ENCODE data around the gene CACNA1B.

The CACNA1B gene

GRCh38 chr9:138020120-138020794 lies 142.7 kb downstream of the CACNA1B start:
- DNase-seq, result no peak

GRCh38 chr9:138020795-138021182 lies 143.2 kb downstream of the CACNA1B start:
- no peak for DNase-seq

- DNase-seq, result no peak
These were observed 143.9 kb downstream of the CACNA1B start for GRCh38 chr9:138021251-138022056.

GRCh38 chr9:138022121-138022741 lies 144.6 kb downstream of the CACNA1B start:
- DNase-seq, result no peak

- DNase-seq, result no peak
These were observed 145.3 kb downstream of the CACNA1B start for GRCh38 chr9:138022756-138023393.

- DNase-seq, result no peak
These were observed 146.0 kb downstream of the CACNA1B start for GRCh38 chr9:138023394-138024124.

- DNase-seq, result no peak
These were observed 146.5 kb downstream of the CACNA1B start for GRCh38 chr9:138024131-138024530.

- no peak for DNase-seq
These were observed 147.3 kb downstream of the CACNA1B start for GRCh38 chr9:138024831-138025291.

- no peak for DNase-seq
These were observed 147.8 kb downstream of the CACNA1B start for GRCh38 chr9:138025417-138025816.

- no peak for DNase-seq
These were observed 148.3 kb downstream of the CACNA1B start for GRCh38 chr9:138025908-138026307.

GRCh38 chr9:138028596-138028995 lies 151.0 kb downstream of the CACNA1B start:
- DNase-seq, result no peak

- no peak for DNase-seq
These were observed 153.6 kb downstream of the CACNA1B start for GRCh38 chr9:138031186-138031585.

GRCh38 chr9:138033950-138034349 lies 156.4 kb downstream of the CACNA1B start:
- DNase-seq, result no peak

- no peak for DNase-seq
These were observed 159.6 kb downstream of the CACNA1B start for GRCh38 chr9:138037140-138037539.

GRCh38 chr9:138038244-138038671 lies 160.7 kb downstream of the CACNA1B start:
- DNase-seq, result no peak

GRCh38 chr9:138040446-138041430 lies 163.2 kb downstream of the CACNA1B start:
- no peak for DNase-seq

GRCh38 chr9:138042146-138042545 lies 164.6 kb downstream of the CACNA1B start:
- DNase-seq, result no peak

- DNase-seq, result no peak
These were observed 165.1 kb downstream of the CACNA1B start for GRCh38 chr9:138042640-138043039.

GRCh38 chr9:138043061-138043410 lies 165.5 kb downstream of the CACNA1B start:
- DNase-seq, result no peak

GRCh38 chr9:138043411-138044345 lies 166.1 kb downstream of the CACNA1B start:
- DNase-seq, result no peak
